Colon (tissue), 2 donors: ENCODE measurements around the gene SCG5.

Experiments
- FAIRE-seq: peaks from 2 replicates; lab custom pipeline; 2012; peaks lifted over from hg19 to GRCh38; lab: Jason Lieb, UNC
- donor health status: control.
- donor health status: control.

The SCG5 gene

DNA sequence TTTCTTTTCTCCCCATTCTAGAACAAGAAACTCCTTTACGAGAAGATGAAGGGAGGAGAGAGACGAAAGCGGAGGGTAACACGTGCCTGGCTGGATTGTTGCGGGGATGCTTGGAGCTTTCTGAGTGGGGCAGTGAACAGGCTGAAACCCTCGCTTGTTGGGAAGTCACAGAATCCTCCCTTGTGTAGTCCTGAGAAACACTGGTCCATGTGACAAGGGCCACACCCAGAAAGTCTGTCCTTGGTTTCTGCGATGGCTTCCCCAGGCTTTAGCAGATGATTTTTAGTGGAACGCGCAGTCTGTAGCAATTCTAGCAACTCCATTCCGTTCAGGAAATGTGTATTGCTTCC is 50.2 kb downstream of the SCG5 start:
- FAIRE-seq, result no peak

- FAIRE-seq, result no peak
These were observed 50.8 kb downstream of the SCG5 start for GRCh38 chr15:32692286-32692685.

- FAIRE-seq, result no peak
These were observed 52.9 kb downstream of the SCG5 start for GRCh38 chr15:32694222-32694983.

DNA sequence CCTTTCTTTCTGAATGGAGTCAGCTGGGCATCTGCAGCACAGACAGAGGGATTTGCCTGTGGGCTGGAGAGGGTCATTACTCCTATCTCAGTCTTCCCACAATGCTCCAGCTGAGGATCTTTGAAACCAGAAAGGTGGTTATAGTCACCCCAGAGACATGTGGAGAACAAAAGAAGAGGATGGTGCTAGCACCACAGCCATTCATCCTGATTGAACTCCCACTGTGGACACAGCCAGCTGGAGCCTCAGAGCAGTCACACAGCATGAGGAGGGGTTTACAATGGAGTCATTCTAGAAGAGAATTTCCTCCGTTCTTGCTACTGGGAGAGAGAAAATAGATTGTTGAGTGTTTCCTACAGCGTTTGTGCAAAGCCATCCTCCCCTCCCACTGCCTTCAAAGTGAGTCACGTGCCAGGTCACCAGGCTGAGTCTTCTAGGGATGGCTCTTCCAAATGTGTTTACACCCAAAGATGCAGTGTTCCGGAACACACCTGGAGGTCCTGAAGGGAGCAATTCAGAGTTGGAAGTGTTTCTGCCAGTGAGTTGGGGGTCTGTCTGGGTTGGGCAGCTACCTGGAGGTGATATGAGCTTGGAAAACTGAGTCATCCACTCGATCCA is 57.4 kb downstream of the SCG5 start:
- no peak for FAIRE-seq

DNA sequence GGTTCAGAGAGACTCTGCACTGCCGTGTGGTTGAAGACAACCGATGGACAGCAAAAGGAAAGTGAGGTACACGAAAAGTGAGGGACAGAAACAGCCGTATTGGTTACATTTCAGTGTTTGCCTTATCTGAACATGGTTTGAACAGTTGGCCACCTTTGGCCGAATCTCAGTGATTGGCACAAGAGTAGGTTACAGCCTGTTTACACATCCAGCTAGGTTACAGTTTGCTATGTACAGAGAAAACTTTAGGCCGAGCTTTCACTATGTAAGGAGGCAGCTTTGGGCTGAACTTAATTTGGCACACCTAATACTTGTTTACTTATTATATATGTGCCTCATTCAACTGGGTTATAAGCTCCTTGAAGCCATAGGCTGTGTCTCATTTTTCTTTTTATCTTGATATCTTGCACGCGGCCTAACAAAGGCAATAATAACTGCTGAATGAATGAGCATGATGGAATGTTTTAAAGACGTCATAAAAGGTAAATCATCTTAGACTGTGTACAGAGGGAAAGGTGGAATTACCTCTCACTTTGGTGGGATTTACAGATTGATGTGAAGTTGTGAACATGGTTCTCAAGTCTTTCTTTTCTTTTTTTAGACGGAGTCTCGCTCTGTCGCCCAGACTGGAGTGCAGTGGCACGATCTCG is 59.1 kb downstream of the SCG5 start:
- FAIRE-seq, result no peak

- no peak for FAIRE-seq
These were observed 60.4 kb downstream of the SCG5 start for GRCh38 chr15:32701863-32702262.

- FAIRE-seq, result no peak
These were observed 63.0 kb downstream of the SCG5 start for GRCh38 chr15:32704395-32704981.

DNA sequence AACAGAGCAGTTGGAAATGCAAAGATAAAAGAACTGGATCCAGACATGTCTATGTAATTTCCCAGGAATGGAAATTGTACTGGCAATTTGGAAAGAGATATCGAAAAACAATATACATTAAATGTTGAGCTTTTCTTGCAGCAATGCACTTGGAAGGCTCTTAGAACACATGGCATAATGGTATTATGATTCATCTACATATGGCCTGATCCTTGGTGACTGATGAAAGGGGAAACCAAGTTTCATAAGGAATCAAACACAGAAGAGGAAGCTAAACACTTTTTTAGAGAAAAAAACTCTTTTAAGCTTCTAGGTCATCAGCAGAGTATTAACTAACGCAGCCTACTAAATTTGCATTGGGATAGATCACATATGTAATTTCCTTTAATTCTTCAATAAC is 63.9 kb downstream of the SCG5 start:
- FAIRE-seq, result no peak

GRCh38 chr15:32706704-32707103 is 65.2 kb downstream of the SCG5 start:
- FAIRE-seq, result no peak

GRCh38 chr15:32707436-32707835 is 65.9 kb downstream of the SCG5 start:
- no peak for FAIRE-seq

DNA sequence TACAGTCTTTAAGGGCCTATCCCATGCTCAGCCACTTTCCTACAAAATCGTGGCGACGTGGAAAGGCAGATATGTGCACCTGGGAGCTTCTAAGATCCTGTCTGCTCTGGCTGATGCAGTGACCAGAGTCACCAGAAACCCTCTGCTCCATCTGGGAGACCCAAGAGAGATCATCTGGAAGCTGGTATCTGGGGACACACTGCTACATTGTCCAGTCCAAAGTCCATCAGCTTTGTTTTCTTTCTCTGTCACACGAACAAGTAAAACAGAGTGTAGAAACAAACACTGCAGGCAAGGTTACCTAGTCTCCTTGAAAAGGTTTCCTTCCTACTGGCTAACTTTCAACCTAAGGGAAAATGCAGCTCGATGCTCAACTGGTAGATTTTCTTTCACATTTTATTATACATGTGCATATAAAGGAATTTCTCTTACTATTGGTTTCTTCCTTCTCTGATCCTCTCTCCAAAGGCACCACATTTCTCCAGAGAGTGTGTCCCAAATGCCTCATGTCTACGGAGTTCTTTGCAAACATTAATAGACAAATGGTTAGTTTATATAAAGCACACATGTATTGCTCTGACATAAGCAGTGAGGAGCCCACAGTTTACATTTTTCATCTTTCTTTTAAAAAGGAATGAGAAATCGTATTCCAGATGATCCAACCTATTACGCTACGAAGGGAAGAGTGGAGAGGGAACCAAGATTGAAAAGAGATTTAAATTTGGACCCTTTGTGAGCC is 68.0 kb downstream of the SCG5 start:
- no peak for FAIRE-seq

- FAIRE-seq, result no peak
These were observed 73.8 kb downstream of the SCG5 start for GRCh38 chr15:32715276-32715675.

DNA sequence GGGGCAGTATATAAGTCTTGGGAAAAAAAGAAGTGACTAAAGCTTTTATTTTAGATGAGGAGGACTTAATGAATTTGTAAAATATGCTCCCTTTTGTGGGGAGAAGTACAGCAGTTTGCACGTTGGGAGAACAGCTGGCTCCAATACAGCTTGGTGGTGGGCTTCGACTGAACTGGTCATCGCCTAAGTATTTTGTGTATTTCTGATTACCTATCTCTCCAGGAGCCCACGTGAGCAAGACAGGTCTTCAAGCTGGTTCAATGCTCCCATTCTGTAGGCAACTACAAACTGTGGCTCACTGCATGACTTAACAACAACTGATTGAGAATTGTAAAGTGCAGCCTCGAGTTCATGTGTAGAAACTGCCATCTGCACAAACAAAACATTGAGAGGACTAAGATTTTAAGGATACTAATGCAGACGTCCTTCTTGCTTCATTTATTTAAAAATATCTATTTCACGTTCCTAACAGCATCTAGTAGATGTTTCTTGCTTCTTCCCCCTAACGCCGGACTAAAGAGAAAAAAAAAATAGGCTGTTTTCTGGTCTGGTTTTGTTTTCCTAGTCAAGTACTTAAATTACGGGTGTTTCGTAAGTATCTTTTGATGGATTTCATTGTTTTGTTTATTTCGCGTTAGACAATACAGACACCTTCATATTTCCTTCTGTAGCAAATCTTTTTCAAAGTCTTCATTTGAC is 74.9 kb downstream of the SCG5 start:
- no peak for FAIRE-seq

- no peak for FAIRE-seq
These were observed 75.5 kb downstream of the SCG5 start for GRCh38 chr15:32716915-32717425.

DNA sequence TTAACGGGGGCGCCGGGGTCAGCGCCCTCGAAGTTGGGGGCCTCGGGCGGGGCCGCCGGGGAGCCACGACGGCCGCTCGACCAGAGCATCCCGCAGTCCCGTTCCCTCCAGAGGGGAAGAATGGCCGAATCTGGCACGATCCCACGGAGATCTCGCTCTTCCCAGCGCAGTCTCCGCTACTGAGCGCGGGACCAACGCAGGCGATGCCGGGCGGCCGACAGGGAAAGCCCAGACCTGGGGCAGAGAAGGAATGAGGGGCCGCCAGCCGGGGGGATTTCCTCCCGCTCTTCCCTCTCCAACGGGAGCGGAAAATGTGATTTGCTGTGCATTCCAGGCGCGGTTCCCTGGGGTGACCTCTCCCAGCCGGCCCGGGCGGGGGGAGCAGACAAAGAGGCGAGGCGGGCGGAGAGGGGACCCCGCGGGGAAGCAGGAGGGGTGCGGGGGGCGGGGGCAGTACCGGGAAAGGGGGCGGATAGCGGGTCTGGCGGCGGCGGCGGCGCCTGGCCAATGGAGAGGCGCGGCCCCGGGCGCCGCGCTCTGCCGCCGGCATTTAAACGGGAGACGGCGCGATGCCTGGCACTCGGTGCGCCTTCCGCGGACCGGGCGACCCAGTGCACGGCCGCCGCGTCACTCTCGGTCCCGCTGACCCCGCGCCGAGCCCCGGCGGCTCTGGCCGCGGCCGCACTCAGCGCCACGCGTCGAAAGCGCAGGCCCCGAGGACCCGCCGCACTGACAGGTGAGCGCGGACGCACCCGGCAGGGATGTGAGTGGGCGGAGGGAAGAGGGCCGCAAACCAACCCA is 76.1 kb downstream of the SCG5 start, which contains the start of gene GREM1:
GREM1 (plus strand) TSS at position 579 of the 801 bp plus-strand sequence. CDS start 12,687 bp downstream, outside the sequence.
- FAIRE-seq, result no peak

- no peak for FAIRE-seq
These were observed 76.8 kb downstream of the SCG5 start for GRCh38 chr15:32718227-32718820.

GRCh38 chr15:32718821-32719716 is 77.6 kb downstream of the SCG5 start:
- no peak for FAIRE-seq

- FAIRE-seq, result no peak
These were observed 80.1 kb downstream of the SCG5 start for GRCh38 chr15:32721596-32721995.

DNA sequence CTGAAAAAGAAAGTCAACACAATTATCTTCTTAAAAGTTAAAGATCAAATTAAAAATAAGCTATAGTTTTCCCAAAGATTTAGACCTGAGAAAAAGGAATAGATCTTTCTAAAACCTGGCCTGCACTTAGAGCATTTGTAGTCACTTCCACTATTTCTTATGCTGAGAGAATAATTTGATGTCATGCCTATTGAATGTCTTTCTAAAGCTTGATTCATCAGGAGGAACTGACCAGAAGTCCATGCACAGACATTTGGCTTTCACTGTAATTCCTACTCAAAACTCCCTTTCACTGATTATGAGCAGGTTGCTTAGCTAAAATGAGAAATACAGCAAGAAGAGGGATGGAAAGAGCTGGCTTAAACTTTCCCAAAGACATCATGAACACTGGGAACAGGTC is 80.6 kb downstream of the SCG5 start:
- no peak for FAIRE-seq
